Measurements from ENCODE around the gene EIF3D. TPM values are rescaled to one million over a fixed set of nuclear protein-coding genes. Genes with fewer than 3 reads are reported as not detected.

The EIF3D gene
- total and polyA plus RNA-seq, 2 of the 8 experiments (the other 6 are each of a cell fraction or from before 2014, with no cell fraction given) = 195 to 408 TPM

GRCh38 chr22:36541831-36542411 is 13.0 kb upstream of the EIF3D start:
- H3K4me1 ChIP-seq (replicated peaks in 1 of 4; ENCODE audit: control insufficient read depth in 3 of 4, insufficient read depth in 4 of 4, low read length in 3 of 4) = no peaks in the 10 kb centered on the region; a peak in 2 of 7 replicates
- no peak overlapping the region for H4K91ac ChIP-seq (replicated peaks; ENCODE audit: insufficient read length, low read length)
- WGBS, 2 experiments (ENCODE audit: extremely low coverage in 1 of 2, insufficient coverage in 1 of 2, insufficient read length in 1 of 2, insufficient replicate concordance in 2 of 2, low coverage in 1 of 2, low lambda C conversion rate in 2 of 2, missing lambda C conversion rate in 1 of 2) = 93% methylated on average over 9 of the region's 9 CpGs; no CpG with 5 or more reads in 1 of the 2 experiments
- TF ChIP-seq CTBP2 (IDR thresholded peaks at IDR 0.05; ENCODE audit: borderline replicate concordance, insufficient read depth, insufficient read length, low read length) (no peak), KDM1A (IDR thresholded peaks at IDR 0.05; ENCODE audit: borderline replicate concordance, low read length) (peak; percentile 81), HDAC2 (IDR thresholded peaks at IDR 0.05; ENCODE audit: borderline replicate concordance in 1 of 2, low read depth in 2 of 2, low read length in 2 of 2) (peak in 1 of 2 experiments; percentile 71; a peak in 1 of 4 replicates)
- H2AK5ac ChIP-seq (ENCODE audit: low read depth, low read length) = no peak overlapping the region
- no peaks in the 10 kb centered on the region for H4K20me1 ChIP-seq (replicated peaks in 1 of 2; ENCODE audit: control insufficient read depth in 1 of 2, insufficient read depth in 2 of 2, low read length in 2 of 2)
- H3K23ac ChIP-seq (ENCODE audit: insufficient read length) = no peak overlapping the region
- H3K27ac ChIP-seq (ENCODE audit: low read depth, low read length) = no peak overlapping the region
- H3K56ac ChIP-seq (replicated peaks; ENCODE audit: insufficient read length, low read depth, low read length) = no peak overlapping the region
- H2BK15ac ChIP-seq (ENCODE audit: low read length) = 0 out of 2 replicates have a peak overlapping the region, but pooled peaks have one; percentile 25
- H3K4ac ChIP-seq (replicated peaks; ENCODE audit: insufficient read length, low read depth, low read length) = no peak overlapping the region
- no peak overlapping the region for H3K4me3 ChIP-seq (ENCODE audit: extremely low read depth in 1 of 4, insufficient read depth in 2 of 4, low read depth in 3 of 4, low read length in 4 of 4)
- no peak overlapping the region for H2BK20ac ChIP-seq (ENCODE audit: low read length)
- DNase-seq (ENCODE audit: low read depth in 1 of 2, low spot score in 2 of 2) (no peak), FAIRE-seq (no peak)
- POLR2A ChIA-PET (ENCODE audit: partially characterized antibody) = interaction anchor here (2.6 kb wide), 1 partner anchor 12 kb away, joined by 9 read pairs; the partner anchor contains the start of gene EIF3D
- no peaks in the 10 kb centered on the region for H3K79me1 ChIP-seq (ENCODE audit: low read depth, low read length)
- H3K79me2 ChIP-seq (ENCODE audit: control insufficient read depth in 1 of 2, insufficient read depth in 2 of 2, low read length in 2 of 2) = no peaks in the 10 kb centered on the region
- H3K27me3 ChIP-seq (replicated peaks in 1 of 4; ENCODE audit: control insufficient read depth in 3 of 4, extremely low read depth in 1 of 4, insufficient read depth in 3 of 4, low read length in 3 of 4) = no peaks in the 10 kb centered on the region; a peak in 2 of 7 replicates
- no peak overlapping the region for H2BK120ac ChIP-seq (replicated peaks; ENCODE audit: low read depth, low read length)
- peak overlapping the region; percentile 64; the same call in 1 of the 2 replicates for H2BK12ac ChIP-seq (ENCODE audit: low read depth, low read length)
- no peak overlapping the region for H4K8ac ChIP-seq (ENCODE audit: extremely low read depth, insufficient read depth, low read length)
- no peak overlapping the region for H3K14ac ChIP-seq (ENCODE audit: insufficient read length)
- H3K36me3 ChIP-seq (ENCODE audit: control insufficient read depth in 2 of 4, insufficient read depth in 4 of 4, low read length in 3 of 4) = no peaks in the 10 kb centered on the region
- H2AFZ ChIP-seq (ENCODE audit: low read length) = peak overlapping the region; percentile 68; the same call in 1 of the 2 replicates
- H3K4me2 ChIP-seq (ENCODE audit: insufficient read depth in 1 of 2, low read depth in 2 of 2, low read length in 2 of 2) = no peak overlapping the region
- H3K18ac ChIP-seq (ENCODE audit: extremely low read depth, low read length) = no peak overlapping the region
- no peaks in the 10 kb centered on the region for H3K23me2 ChIP-seq (ENCODE audit: low read depth, low read length)
- H3K9ac ChIP-seq (replicated peaks in 1 of 4; ENCODE audit: extremely low read depth in 1 of 4, low read depth in 3 of 4, low read length in 3 of 4) = no peak overlapping the region
- H4K5ac ChIP-seq (ENCODE audit: insufficient read length, low read depth, low read length) = no peak overlapping the region
- no peaks in the 10 kb centered on the region for H3K9me3 ChIP-seq (ENCODE audit: insufficient read depth in 2 of 2, low read depth in 1 of 2, low read length in 1 of 2)
- CTCF ChIA-PET (ENCODE audit: partially characterized antibody) = interaction anchor here (0.8 to 1.4 kb wide), 6 partner anchors 10 to 436 kb away, joined by 3 to 4 read pairs (median 3); no protein-coding TSS in a partner anchor
- peak overlapping the region; percentile 10; the same call in 1 of the 2 replicates for H2BK5ac ChIP-seq (ENCODE audit: low read depth, low read length)
